ENCODE results near the gene ZNF512.

Gene ZNF512

GRCh38 chr2:27647289-27647688, 64.4 kb downstream of the ZNF512 start:
- in situ Hi-C loops (cut with HindIII; ENCODE audit: low sequenced_read_pairs), result no loop called here
- TF ChIP-seq CTCF (IDR thresholded peaks at IDR 0.05; ENCODE audit: low read depth, low read length, missing control alignments), result no peak
- DNase-seq (ENCODE audit: low read depth), result no peak
- no peak overlapping the region for H3K4me3 ChIP-seq (ENCODE audit: low read depth, low read length)

- in situ Hi-C loops (cut with HindIII; ENCODE audit: low sequenced_read_pairs), result no loop called here
- H3K4me3 ChIP-seq (ENCODE audit: low read depth, low read length), result no peak overlapping the region
- TF ChIP-seq CTCF (IDR thresholded peaks at IDR 0.05; ENCODE audit: low read depth, low read length, missing control alignments), result no peak
- no peak for DNase-seq (ENCODE audit: low read depth)
Measured at GRCh38 chr2:27647737-27648136, 64.9 kb downstream of the ZNF512 start.

GRCh38 chr2:27651056-27651455, 68.2 kb downstream of the ZNF512 start:
- in situ Hi-C loops (cut with HindIII; ENCODE audit: low sequenced_read_pairs), result no loop called here
- H3K4me3 ChIP-seq (ENCODE audit: low read depth, low read length), result no peak overlapping the region
- DNase-seq (ENCODE audit: low read depth), result no peak
- no peak for TF ChIP-seq CTCF (IDR thresholded peaks at IDR 0.05; ENCODE audit: low read depth, low read length, missing control alignments)

- no peak for TF ChIP-seq CTCF (IDR thresholded peaks at IDR 0.05; ENCODE audit: low read depth, low read length, missing control alignments)
- no peak overlapping the region for H3K4me3 ChIP-seq (ENCODE audit: low read depth, low read length)
- DNase-seq (ENCODE audit: low read depth), result no peak
- in situ Hi-C loops (cut with HindIII; ENCODE audit: low sequenced_read_pairs), result no loop called here
Measured at GRCh38 chr2:27652341-27652740, 69.5 kb downstream of the ZNF512 start.

- no peak overlapping the region for H3K4me3 ChIP-seq (ENCODE audit: low read depth, low read length)
- in situ Hi-C loops (cut with HindIII; ENCODE audit: low sequenced_read_pairs), result no loop called here
- DNase-seq (ENCODE audit: low read depth), result no peak
- TF ChIP-seq CTCF (IDR thresholded peaks at IDR 0.05; ENCODE audit: low read depth, low read length, missing control alignments), result no peak
Measured at GRCh38 chr2:27652790-27653189, 69.9 kb downstream of the ZNF512 start.

GRCh38 chr2:27653397-27653796, 70.6 kb downstream of the ZNF512 start:
- no peak for TF ChIP-seq CTCF (IDR thresholded peaks at IDR 0.05; ENCODE audit: low read depth, low read length, missing control alignments)
- in situ Hi-C loops (cut with HindIII; ENCODE audit: low sequenced_read_pairs), result no loop called here
- no peak for DNase-seq (ENCODE audit: low read depth)
- H3K4me3 ChIP-seq (ENCODE audit: low read depth, low read length), result no peak overlapping the region
